NCI-H2196 treated with DMSO at 0.1 percent for 48 hours (cell line): ENCODE results near the gene INS.

ENCODE experiments used
- DNase-seq: peaks from one replicate; lab custom pipeline; 2025; ENCODE audit not compliant: unreplicated experiment; lab: John Stamatoyannopoulos, UW

The INS gene

GRCh38 chr11:2149864-2150847 is 10.9 kb downstream of the INS start:
- no peak for DNase-seq

- DNase-seq = no peak
These were observed 11.5 kb downstream of the INS start for GRCh38 chr11:2149460-2149859.

- DNase-seq = no peak
These were observed 12.4 kb downstream of the INS start for GRCh38 chr11:2148595-2148994.

GRCh38 chr11:2147391-2147790 is 13.6 kb downstream of the INS start:
- DNase-seq = no peak

- no peak for DNase-seq
These were observed 15.0 kb downstream of the INS start for GRCh38 chr11:2146051-2146450.

- no peak for DNase-seq
These were observed 16.3 kb downstream of the INS start for GRCh38 chr11:2144544-2145248.

- no peak for DNase-seq
These were observed 17.0 kb downstream of the INS start for GRCh38 chr11:2143799-2144543.

GRCh38 chr11:2143477-2143798 is 17.6 kb downstream of the INS start:
- DNase-seq = no peak

- no peak for DNase-seq
These were observed 18.2 kb downstream of the INS start for GRCh38 chr11:2142762-2143202.

- no peak for DNase-seq
These were observed 18.7 kb downstream of the INS start for GRCh38 chr11:2142300-2142759.

GRCh38 chr11:2140411-2141400 is 20.3 kb downstream of the INS start:
- DNase-seq = no peak

- DNase-seq = no peak
These were observed 21.2 kb downstream of the INS start for GRCh38 chr11:2139621-2140337.

GRCh38 chr11:2139123-2139521 is 21.9 kb downstream of the INS start, which contains the start of gene IGF2:
TSS of gene IGF2 (minus strand) at chr11:2139389. CDS start at chr11:2135523, 3,866 bp downstream.
- no peak for DNase-seq

- DNase-seq = no peak
These were observed 22.4 kb downstream of the INS start for GRCh38 chr11:2138431-2139122.

GRCh38 chr11:2138068-2138430 is 23.0 kb downstream of the INS start:
- DNase-seq = no peak

GRCh38 chr11:2137202-2138067 is 23.6 kb downstream of the INS start:
- peak; percentile 37 for DNase-seq

- no peak for DNase-seq
These were observed 24.1 kb downstream of the INS start for GRCh38 chr11:2136952-2137201.

- DNase-seq = no peak
These were observed 24.6 kb downstream of the INS start for GRCh38 chr11:2136209-2136951.
